Ecto neural progenitor cell (in vitro differentiated cells): ENCODE results near the gene CCDC88A.
"Not testable (repeated sequence)": the region's sequence is repeated elsewhere in the genome, so short reads cannot be mapped to it uniquely, and the experiment has no call there.

Source experiments
- DNase-seq: peaks from one replicate; pipeline ENCODE4 v3.0.0-alpha.2; 2018; ENCODE audit warnings: low spot score

Gene CCDC88A, protein sequence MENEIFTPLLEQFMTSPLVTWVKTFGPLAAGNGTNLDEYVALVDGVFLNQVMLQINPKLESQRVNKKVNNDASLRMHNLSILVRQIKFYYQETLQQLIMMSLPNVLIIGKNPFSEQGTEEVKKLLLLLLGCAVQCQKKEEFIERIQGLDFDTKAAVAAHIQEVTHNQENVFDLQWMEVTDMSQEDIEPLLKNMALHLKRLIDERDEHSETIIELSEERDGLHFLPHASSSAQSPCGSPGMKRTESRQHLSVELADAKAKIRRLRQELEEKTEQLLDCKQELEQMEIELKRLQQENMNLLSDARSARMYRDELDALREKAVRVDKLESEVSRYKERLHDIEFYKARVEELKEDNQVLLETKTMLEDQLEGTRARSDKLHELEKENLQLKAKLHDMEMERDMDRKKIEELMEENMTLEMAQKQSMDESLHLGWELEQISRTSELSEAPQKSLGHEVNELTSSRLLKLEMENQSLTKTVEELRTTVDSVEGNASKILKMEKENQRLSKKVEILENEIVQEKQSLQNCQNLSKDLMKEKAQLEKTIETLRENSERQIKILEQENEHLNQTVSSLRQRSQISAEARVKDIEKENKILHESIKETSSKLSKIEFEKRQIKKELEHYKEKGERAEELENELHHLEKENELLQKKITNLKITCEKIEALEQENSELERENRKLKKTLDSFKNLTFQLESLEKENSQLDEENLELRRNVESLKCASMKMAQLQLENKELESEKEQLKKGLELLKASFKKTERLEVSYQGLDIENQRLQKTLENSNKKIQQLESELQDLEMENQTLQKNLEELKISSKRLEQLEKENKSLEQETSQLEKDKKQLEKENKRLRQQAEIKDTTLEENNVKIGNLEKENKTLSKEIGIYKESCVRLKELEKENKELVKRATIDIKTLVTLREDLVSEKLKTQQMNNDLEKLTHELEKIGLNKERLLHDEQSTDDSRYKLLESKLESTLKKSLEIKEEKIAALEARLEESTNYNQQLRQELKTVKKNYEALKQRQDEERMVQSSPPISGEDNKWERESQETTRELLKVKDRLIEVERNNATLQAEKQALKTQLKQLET (N-terminal part only)

GRCh38 chr2:55419679-55420438 lies at the start of gene CCDC88A:
TSS of gene CCDC88A (minus strand) at chr2:55419856. CDS start at chr2:55419079, 777 bp downstream.
- DNase-seq = peak; percentile 99

GRCh38 chr2:55461679-55462078 lies 42.0 kb upstream of the CCDC88A start:
- DNase-seq = no peak

- no peak for DNase-seq
These were observed 40.9 kb upstream of the CCDC88A start for GRCh38 chr2:55460562-55460961.

DNA sequence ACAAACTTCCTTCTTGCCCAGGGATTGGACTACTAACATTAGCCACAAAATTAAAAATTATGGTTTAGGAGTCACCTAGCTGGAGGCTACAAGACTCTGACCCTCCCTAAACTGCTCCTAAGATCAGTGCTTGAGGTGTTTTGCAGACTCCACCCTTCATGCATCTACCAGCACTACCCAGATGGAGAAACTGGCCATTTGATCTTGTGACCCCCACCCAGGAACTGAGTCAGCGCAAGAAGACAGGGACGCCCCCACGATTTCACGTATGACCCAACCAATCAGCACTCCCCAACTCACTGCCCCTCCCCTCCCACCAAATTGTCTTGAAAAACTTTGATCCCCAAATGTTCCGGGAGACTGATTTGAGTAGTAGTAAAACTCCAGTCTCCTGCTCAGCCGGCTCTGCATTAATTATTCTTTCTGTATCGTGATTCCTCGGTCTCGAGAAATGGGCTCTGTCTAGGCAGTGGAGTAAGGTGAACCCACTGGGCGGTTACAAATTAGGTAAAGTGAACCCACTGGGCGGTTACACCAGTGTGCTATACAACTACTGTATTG lies 40.1 kb upstream of the CCDC88A start:
- no peak for DNase-seq

GRCh38 chr2:55459279-55459678 lies 39.6 kb upstream of the CCDC88A start:
- no peak for DNase-seq

GRCh38 chr2:55454121-55454520 lies 34.5 kb upstream of the CCDC88A start:
- no peak for DNase-seq

- DNase-seq = no peak
These were observed 33.2 kb upstream of the CCDC88A start for GRCh38 chr2:55452879-55453278.

DNA sequence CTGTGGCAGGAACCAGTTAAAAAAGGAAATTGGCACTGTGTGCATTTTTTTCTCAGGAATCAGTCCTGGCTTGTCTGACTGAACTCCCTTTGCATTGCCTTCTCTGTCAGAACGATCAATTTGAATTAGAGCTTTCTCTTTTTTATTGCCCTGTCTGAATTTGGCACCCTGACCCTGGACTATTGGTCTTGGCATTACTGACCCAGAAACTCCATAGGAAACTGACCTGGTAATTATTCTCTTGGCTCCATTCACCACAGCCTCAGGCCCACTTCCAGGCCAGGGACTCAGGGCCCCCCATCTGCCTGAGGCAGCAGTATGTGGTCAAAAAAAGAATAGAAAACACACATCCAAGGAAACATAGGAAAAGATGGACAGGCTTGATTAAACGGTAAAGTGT lies 32.0 kb upstream of the CCDC88A start:
- DNase-seq = no peak

DNA sequence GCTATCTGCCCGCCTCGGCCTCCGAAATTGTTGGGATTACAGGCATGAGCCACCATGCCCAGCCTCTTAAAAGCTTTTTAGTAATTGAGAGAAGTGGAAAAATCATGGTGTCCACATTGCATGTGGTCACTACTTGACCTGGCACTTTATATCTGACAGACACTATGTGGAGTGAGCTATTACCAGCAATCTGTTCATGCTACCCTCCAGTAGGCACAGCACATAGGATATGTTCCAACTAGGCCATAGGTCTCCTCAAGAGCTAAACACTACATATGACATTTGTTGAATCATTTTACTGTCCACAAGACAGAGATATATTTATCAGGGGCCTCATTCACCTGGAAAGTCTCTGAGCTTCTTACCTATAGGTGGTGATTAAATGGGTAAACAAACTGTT lies 30.4 kb upstream of the CCDC88A start:
- DNase-seq = not testable (repeated sequence)

DNA sequence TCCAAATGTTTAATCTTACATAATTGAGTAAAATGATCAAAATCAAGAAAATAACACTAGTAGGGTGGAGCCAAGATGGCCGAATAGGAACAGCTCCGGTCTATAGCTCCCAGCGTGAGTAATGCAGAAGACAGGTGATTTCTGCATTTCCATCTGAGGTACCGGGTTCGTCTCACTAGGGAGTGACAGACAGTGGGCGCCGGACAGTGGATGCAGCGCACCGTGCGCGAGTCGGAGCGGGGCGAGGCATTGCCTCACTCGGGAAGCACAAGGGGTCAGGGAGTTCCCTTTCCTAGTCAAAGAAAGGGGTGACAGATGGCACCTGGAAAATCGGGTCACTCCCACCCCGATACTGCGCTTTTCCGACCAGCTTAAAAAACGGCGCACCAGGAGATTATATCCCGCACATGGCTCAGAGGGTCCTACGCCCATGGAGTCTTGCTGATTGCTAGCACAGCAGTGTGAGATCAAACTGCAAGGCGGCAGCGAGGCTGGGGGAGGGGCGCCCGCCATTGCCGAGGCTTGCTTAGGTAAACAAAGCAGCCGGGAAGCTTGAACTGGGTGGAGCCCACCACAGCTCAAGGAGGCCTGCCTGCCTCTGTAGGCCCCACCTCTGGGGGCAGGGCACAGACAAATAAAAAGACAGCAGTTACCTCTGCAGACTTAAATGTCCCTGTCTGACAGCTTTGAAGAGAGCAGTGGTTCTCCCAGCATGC lies 22.5 kb upstream of the CCDC88A start:
- DNase-seq = not testable (repeated sequence)

DNA sequence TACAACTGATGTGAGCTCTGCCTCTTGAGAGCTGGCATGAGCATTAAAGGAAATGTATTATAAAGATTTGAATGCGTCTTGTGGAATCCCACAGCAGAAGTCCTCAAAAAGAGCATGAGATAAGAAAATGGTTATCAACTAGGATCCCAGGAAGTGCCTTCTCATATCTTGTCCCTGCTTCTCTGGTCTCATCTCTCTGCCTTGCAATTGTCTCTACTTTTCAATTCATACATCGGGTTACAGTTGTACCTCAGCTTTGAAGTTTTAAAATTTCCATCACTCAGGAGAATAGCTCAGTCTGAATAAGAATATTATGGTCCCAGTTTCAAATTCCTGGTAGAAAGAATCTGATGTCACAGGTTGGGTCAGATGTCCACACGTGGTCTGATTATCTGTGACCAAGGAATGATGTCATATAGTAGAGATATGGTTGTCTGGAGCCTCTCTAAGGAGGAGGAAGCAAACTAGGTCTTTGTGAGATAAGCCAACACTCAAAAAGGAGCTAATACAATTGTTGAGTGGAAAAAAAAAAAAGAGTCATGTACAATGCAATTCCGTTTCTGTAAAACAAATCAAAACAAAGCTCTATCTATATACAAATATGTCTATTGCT lies 21.7 kb upstream of the CCDC88A start:
- DNase-seq = no peak

- no peak for DNase-seq
These were observed 19.4 kb upstream of the CCDC88A start for GRCh38 chr2:55439101-55439397.

DNA sequence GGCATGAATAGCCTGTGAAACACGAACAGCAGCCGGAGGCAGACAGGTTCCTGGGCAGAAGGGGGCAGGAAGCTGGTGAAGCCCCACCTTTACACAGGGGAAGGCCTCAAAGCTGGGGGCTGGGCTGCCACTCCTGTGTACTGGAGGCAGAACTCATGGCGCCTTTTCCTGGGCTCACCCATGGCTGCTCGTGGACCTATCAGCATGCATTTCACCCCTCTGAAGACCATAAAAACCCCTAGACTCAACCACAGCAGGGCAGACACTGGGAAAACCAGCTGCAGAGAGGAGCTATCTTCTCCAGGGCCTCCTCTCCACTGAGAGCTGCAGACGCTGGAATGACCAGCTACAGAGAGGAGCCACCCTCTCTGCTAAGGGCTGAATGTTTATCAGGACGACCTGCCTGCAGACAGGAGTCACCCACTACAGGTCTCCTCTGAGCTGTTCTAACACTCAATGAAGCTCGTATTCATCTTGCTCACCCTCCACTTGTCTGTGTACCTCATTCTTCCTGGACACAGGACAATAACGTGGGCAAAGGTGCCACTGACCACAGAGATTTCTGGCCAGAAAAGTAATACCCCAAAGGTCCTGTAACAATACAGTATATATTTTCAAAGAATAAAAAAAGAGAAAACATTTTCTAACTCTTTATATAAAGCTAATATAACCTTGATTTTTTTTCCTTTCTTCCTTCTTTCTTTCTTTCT lies 18.9 kb upstream of the CCDC88A start:
- DNase-seq = no peak

GRCh38 chr2:55437515-55438390 lies 18.1 kb upstream of the CCDC88A start:
- no peak for DNase-seq

- no peak for DNase-seq
These were observed 12.4 kb upstream of the CCDC88A start for GRCh38 chr2:55431982-55432627.

DNA sequence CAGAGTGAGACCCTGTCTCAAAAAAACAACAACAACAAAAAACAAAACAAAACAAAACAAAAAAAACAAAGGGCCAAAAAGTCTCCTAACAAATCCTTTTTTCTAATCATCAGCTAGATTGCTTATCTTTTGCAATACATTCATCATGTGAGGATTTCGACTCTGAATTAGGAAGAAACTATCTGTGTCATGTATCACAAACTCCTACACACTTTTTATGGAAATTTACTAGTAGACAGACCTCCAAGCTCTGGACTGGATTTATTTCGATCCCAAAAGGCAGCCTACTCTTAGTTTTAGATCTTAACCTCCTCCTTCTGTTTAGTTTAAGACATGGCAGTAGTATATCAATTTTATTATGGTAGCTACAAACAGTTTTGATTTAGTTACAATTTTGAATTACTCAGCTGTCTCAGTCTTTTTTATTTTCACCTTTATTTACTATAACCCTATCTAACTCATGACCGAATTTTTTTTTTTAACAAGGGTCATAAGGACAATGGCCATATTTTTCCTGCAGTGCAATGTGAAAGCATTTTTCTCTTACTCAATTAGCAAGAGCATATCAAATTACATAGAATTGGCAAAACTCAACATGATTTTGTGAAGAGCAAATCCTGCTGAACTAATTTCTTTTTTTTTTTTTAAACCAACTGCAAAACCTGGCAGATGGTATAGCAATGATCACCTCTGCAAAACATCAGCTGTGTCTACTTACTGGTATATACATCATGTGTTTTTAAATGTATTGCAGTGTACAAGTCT lies 10.7 kb upstream of the CCDC88A start:
- DNase-seq = no peak

GRCh38 chr2:55428258-55428657 lies 8.6 kb upstream of the CCDC88A start:
- no peak for DNase-seq

- no peak for DNase-seq
These were observed 5.8 kb upstream of the CCDC88A start for GRCh38 chr2:55425431-55425831.
